GM23248 (cell line): ENCODE results near the gene ADGRV1.

Experiments used
- EZH2 ChIP-seq: fragments of 200-600 bp; sonication (generic); IDR thresholded peaks from 2 replicates; pipeline ENCODE4 v1.6.1; 2018; ENCODE audit warnings: antibody characterized with exemption, mild to moderate bottlenecking; ENCODE audit not compliant: insufficient read depth, poor library complexity, severe bottlenecking
- EZH2phosphoT487 ChIP-seq: fragments of 200-600 bp; sonication (generic); IDR thresholded peaks from 2 replicates; pipeline ENCODE4 v1.6.1; 2018; ENCODE audit warnings: antibody characterized with exemption, moderate library complexity, mild to moderate bottlenecking, low read depth; ENCODE audit not compliant: insufficient read depth

DNA sequence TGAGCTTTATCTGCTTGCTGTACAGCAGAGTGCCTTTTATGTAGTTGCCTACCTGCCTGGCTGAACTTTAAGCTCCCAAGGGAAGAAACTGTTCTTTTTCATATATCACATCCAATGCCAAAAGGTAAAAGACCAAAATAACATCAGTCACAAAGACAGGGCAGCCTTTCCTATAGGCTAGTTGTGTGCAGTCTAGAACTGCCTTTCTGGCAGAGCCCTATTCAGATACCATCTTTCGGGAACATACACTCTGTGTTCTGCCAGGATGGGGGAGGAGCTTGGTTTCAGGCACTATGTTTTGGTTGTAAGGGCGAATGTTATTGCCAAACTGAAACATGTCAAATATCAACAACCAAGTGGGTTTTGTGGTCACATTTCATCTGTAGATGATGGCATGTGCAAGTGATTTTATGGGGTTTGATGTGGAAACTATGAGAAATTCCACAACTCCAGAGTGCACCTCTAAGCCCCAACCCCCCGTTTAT lies 314.5 kb downstream of the ADGRV1 start:
- no peak for TF ChIP-seq EZH2
- no peak for TF ChIP-seq EZH2phosphoT487
